Uterus (tissue), 4 donors: ENCODE measurements around the gene PRKCE. TPM values are rescaled to one million over a fixed set of nuclear protein-coding genes. Genes with fewer than 3 reads are reported as not detected.

Experiments
- DNase-seq, 2 donors: peaks; one replicate each; pipeline ENCODE4 v3.0.0-alpha.2; 2019 to 2020
- H3K27ac ChIP-seq, 2 donors: fragments of 200-600 bp; sonication (generic); 1 replicate in 1 of 2; 2 replicates in 1 of 2; pipeline ENCODE4 v1.5.1; 2016 to 2018
- H3K27me3 ChIP-seq, 2 donors: fragments of 200-600 bp; sonication (generic); one replicate each; pipeline ENCODE4 v1.5.1; 2018 to 2019; ENCODE audit warnings: control low read depth in 1 of 2
- H3K36me3 ChIP-seq, 2 donors: fragments of 200-600 bp; sonication (generic); one replicate each; pipeline ENCODE4 v1.5.1; 2019; ENCODE audit warnings: control low read depth in 1 of 2
- H3K4me1 ChIP-seq, 2 donors: fragments of 200-600 bp; sonication (generic); one replicate each; pipeline ENCODE4 v1.5.1; 2018 to 2019; ENCODE audit warnings: control low read depth in 1 of 2
- H3K4me3 ChIP-seq, 2 donors: fragments of 200-600 bp; sonication (generic); 1 replicate in 1 of 2; 2 replicates in 1 of 2; pipeline ENCODE4 v1.5.1; 2018 to 2019; ENCODE audit warnings: mild to moderate bottlenecking in 1 of 2
- H3K9me3 ChIP-seq, 2 donors: fragments of 200-600 bp; sonication (generic); one replicate each; pipeline ENCODE4 v1.5.1; 2019; ENCODE audit warnings: control low read depth in 1 of 2
- POLR2A ChIP-seq, 2 donors: fragments of 450-650 bp; IDR thresholded peaks; one replicate each; pipeline ENCODE4 v1.6.1; 2016; ENCODE audit warnings: antibody characterized with exemption in 2 of 2, mild to moderate bottlenecking in 1 of 2, moderate library complexity in 1 of 2
- intact Hi-C: fragments of 100-400 bp; cut with DNase I; formaldehyde crosslinking; loops from one replicate; pipeline ENCODE4 v1.15.1; 2023; ENCODE audit warnings: low total_unique reads
- total RNA-seq, 4 donors: library from RNA; depleted of rRNA in 3 of 4; stranded (reverse); fragments of >200 nt in 3 of 4; gene quantifications; one replicate each; pipeline versions ENCODE4 v1.1.0 to v1.2.4, GENCODE V29; 2014 to 2023
- TF ChIP-seq, protein P1 (sequence below), 4 experiments: fragments of 200-600 bp in 2 of 4; fragments of 450-650 bp in 2 of 4; sonication (generic) in 2 of 4; IDR thresholded peaks; one replicate each; pipeline ENCODE4 v1.5.1; 2016 to 2019; ENCODE audit warnings: antibody characterized with exemption in 4 of 4, mild to moderate bottlenecking in 2 of 4, moderate library complexity in 1 of 4
- donor health status: DM: yes; HTN: yes; CAD: no.

Gene PRKCE
- total RNA-seq, 4 donors from 2014 or later: 3.8 to 47.6 (median 14.2) TPM

DNA sequence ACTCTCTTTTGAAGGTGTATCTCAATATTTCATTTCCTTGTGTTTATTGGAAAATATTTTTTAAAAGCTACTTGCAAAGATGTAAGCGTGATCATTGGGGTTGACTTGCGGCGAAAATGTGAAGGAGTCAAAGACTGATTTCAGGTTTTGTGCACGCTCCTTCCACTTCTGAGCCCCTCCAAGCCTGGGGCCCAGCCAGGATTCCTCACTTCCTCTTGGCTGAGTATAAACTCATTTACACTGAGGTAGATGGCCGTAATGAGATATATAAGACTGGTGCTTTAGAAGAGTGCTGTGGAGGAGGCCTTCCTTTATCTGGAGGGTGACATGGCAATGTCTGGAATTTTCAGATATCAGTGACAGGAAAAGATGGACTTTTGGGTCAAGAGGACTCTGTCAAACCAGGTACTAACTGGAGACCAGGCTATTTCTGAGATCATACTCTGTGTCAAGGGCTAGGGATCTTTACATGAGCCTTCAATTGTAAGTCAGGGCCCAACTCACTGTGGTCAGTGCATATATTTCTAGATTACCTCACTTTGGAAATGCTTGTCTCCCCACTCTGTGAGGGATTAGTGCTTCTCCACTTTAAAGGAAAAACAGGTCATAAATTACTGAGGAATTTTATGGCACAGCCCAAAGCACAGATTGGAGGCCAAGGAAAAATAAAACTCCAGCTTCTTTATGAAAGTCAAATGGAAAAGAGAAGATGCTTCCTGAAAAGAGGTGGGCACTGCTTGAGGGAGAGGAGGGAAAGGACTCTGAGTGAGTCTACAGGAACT lies 22.8 kb downstream of the PRKCE start:
- H3K4me1 ChIP-seq: peaks cover 8 to 11% of the 10 kb centered on the region in 2 donors
- peak overlapping the region; percentile 78 to 85 for H3K27ac ChIP-seq
- no peak for DNase-seq
- no peaks in the 10 kb centered on the region for H3K36me3 ChIP-seq
- H3K27me3 ChIP-seq: no peaks in the 10 kb centered on the region
- no peaks in the 10 kb centered on the region for H3K9me3 ChIP-seq
- no peak overlapping the region for H3K4me3 ChIP-seq
- TF ChIP-seq POLR2A (IDR thresholded peaks at IDR 0.05): no peak
- TF ChIP-seq, protein P1, sequence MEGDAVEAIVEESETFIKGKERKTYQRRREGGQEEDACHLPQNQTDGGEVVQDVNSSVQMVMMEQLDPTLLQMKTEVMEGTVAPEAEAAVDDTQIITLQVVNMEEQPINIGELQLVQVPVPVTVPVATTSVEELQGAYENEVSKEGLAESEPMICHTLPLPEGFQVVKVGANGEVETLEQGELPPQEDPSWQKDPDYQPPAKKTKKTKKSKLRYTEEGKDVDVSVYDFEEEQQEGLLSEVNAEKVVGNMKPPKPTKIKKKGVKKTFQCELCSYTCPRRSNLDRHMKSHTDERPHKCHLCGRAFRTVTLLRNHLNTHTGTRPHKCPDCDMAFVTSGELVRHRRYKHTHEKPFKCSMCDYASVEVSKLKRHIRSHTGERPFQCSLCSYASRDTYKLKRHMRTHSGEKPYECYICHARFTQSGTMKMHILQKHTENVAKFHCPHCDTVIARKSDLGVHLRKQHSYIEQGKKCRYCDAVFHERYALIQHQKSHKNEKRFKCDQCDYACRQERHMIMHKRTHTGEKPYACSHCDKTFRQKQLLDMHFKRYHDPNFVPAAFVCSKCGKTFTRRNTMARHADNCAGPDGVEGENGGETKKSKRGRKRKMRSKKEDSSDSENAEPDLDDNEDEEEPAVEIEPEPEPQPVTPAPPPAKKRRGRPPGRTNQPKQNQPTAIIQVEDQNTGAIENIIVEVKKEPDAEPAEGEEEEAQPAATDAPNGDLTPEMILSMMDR (IDR thresholded peaks at IDR 0.05): no peak
- intact Hi-C loops: no loop called here

DNA sequence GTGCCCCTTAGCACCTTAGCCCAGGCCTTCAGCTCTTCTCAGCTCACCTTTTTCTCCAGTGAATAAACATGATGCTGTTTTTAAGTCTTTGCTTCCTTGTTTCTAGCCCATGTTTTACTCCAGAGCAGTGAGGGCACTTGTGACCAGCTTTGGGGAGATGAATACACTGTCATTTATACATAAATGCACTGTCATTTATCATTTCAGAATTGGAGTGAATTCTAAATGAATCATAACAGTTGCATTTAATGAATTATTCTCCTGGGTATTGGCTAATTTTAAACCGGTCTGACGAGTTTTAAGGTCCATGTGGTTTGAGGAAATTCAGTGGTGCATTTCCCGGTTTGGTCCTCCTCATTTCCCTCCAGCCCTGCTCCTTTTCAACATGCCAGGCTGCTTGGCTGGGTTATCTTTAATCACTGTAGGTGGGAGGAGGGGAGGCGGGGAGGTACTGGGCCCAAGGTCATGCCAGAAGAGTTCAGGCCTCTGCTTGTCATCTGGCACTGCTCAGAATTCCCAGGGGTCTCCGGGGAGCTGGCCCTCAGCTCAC lies 23.9 kb downstream of the PRKCE start:
- Histone ChIP-seq H3K27me3 (no peaks in the 10 kb centered on the region), H3K36me3 (no peaks in the 10 kb centered on the region), H3K27ac (peak overlapping the region; percentile 78 to 85), H3K4me3 (no peak overlapping the region), H3K9me3 (no peaks in the 10 kb centered on the region), H3K4me1 (peaks cover 0 to 11% of the 10 kb centered on the region in 2 donors)
- DNase-seq: no peak
- TF ChIP-seq, protein P1 (IDR thresholded peaks at IDR 0.05): no peak
- intact Hi-C loops: no loop called here

DNA sequence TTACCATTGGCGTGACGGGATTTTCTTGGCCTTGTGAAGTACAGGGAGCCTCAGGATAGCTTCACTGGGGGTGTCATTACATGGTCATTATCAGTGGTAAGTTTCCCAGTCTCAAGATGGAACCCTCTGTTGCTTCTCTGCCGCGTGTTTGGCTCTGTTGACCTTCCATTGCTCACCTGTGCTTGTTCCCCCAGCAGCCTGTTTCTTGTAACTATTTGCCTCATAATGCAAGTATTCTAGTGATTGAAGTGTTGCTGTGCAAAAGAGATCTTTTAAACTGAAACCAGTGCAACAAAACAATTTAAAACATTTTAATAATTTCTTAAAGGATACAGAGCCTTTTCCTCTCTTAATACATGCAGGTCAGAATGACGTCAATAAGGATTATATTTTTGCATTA lies 24.6 kb downstream of the PRKCE start:
- intact Hi-C loops: no loop called here
- Histone ChIP-seq H3K27ac (peak overlapping the region; percentile 78 to 85), H3K9me3 (no peaks in the 10 kb centered on the region)

DNA sequence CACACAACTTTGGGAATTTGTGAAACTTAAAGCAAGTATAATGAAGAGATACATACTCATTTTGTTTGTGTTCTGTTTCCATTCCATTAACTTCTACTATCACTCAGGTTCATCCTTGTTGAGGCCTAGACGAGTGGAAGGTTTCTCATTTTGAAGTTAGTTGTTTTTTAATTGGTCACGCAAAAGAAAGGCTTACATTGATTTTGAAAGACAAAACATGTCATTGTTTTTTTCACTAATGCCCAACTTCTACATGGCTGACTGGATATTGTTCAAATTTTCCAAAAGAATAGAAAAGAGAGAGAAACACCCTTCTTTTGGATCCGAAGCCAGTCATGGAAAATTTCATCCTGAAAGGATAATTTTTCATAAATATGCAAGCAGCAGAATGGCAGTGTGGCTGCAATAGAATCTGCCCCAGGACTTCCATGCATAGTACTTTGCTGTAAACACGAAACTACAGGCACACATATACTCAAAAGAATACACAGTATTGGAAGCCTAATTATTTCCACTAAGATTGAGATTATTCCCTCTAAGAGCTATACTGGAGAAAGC lies 27.4 kb downstream of the PRKCE start:
- TF ChIP-seq, protein P1 (IDR thresholded peaks at IDR 0.05): no peak
- no peak for TF ChIP-seq POLR2A (IDR thresholded peaks at IDR 0.05)
- H3K4me1 ChIP-seq: peaks cover 0 to 11% of the 10 kb centered on the region in 2 donors
- DNase-seq: no peak
- H3K9me3 ChIP-seq: no peaks in the 10 kb centered on the region
- intact Hi-C loops: no loop called here
- no peak overlapping the region for H3K27ac ChIP-seq
- no peaks in the 10 kb centered on the region for H3K27me3 ChIP-seq
- H3K4me3 ChIP-seq: no peak overlapping the region
- no peaks in the 10 kb centered on the region for H3K36me3 ChIP-seq

More for the DNA sequence above, 24.6 kb downstream of the PRKCE start:
- no peaks in the 10 kb centered on the region for H3K27me3 ChIP-seq
- peaks cover 0 to 11% of the 10 kb centered on the region in 2 donors for H3K4me1 ChIP-seq
- TF ChIP-seq, protein P1 (IDR thresholded peaks at IDR 0.05): no peak
- no peak for TF ChIP-seq POLR2A (IDR thresholded peaks at IDR 0.05)
- DNase-seq: no peak
- H3K4me3 ChIP-seq: no peak overlapping the region
- no peaks in the 10 kb centered on the region for H3K36me3 ChIP-seq

DNA sequence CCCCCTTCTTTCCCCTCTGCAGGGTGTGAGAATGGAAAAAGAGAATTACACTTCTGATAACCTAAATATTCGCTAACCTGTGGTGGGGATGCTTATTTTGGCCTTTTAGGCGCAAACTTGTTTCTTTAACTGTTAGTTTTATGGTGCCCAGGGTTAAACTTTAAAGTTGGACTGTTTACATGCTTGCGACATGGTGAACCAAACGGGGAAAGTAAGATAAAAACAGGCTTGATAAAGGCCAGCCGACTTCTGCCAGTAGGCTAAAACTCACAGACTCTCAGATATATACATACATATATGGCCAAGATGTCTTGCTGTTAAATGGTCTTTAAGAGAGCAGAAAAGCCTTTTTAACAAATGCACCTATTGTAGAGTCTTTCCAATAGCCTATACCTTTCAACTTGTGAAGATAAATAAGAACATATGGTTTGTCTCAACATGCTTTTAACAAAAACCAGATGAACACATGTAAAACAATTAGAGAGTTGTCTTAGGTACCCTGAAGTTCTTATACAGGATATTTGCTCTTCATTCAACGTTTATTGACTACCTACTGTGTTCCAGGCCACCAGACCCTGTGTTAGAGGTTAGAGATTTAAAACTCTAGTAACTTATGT lies 29.0 kb downstream of the PRKCE start:
- H3K27ac ChIP-seq: no peak overlapping the region
- no peaks in the 10 kb centered on the region for H3K27me3 ChIP-seq
- H3K36me3 ChIP-seq: no peaks in the 10 kb centered on the region
- no peak for DNase-seq
- no peak overlapping the region for H3K4me3 ChIP-seq
- TF ChIP-seq POLR2A (IDR thresholded peaks at IDR 0.05): no peak
- TF ChIP-seq, protein P1 (IDR thresholded peaks at IDR 0.05): no peak
- H3K4me1 ChIP-seq: peaks cover 0 to 3% of the 10 kb centered on the region in 2 donors
- intact Hi-C loops: no loop called here
- no peaks in the 10 kb centered on the region for H3K9me3 ChIP-seq
